ENCODE results near the gene PDXDC1.
"Not testable (repeated sequence)": the region's sequence is repeated elsewhere in the genome, so short reads cannot be mapped to it uniquely, and the experiment has no call there.

The PDXDC1 gene

GRCh38 chr16:14974331-14974655 lies 533 bp upstream of the PDXDC1 start:
- not testable (repeated sequence) for ATAC-seq

- ATAC-seq = peak; percentile 8 to 10
Measured at GRCh38 chr16:14975418-14976194, 780 bp downstream of the PDXDC1 start.

- ATAC-seq = not testable (repeated sequence)
Measured at GRCh38 chr16:14976971-14977736, 2.3 kb downstream of the PDXDC1 start.

GRCh38 chr16:14978281-14978680 lies 3.5 kb downstream of the PDXDC1 start:
- ATAC-seq = not testable (repeated sequence)

- not testable (repeated sequence) for ATAC-seq
Measured at GRCh38 chr16:14978908-14979307, 4.1 kb downstream of the PDXDC1 start.

GRCh38 chr16:14981234-14981633 lies 6.4 kb downstream of the PDXDC1 start:
- not testable (repeated sequence) for ATAC-seq

- ATAC-seq = not testable (repeated sequence)
Measured at GRCh38 chr16:14982521-14982920, 7.7 kb downstream of the PDXDC1 start.

GRCh38 chr16:14988092-14988491 lies 13.3 kb downstream of the PDXDC1 start:
- peak in 1 of 2 donors; percentile 12 for ATAC-seq

GRCh38 chr16:14988661-14989191 lies 13.9 kb downstream of the PDXDC1 start:
- ATAC-seq = not testable (repeated sequence)

- ATAC-seq = peak in 1 of 2 donors; percentile 41
Measured at GRCh38 chr16:14989291-14990281, 14.8 kb downstream of the PDXDC1 start.

- not testable (repeated sequence) for ATAC-seq
Measured at GRCh38 chr16:14993277-14994151, 18.7 kb downstream of the PDXDC1 start.

GRCh38 chr16:14996702-14997101 lies 21.9 kb downstream of the PDXDC1 start:
- ATAC-seq = not testable (repeated sequence)

GRCh38 chr16:14998300-14998699 lies 23.5 kb downstream of the PDXDC1 start:
- not testable (repeated sequence) for ATAC-seq

GRCh38 chr16:14999845-15000244 lies 25.0 kb downstream of the PDXDC1 start:
- not testable (repeated sequence) for ATAC-seq

GRCh38 chr16:15002448-15002847 lies 27.6 kb downstream of the PDXDC1 start:
- ATAC-seq = not testable (repeated sequence)

- not testable (repeated sequence) for ATAC-seq
Measured at GRCh38 chr16:15005357-15006132, 30.7 kb downstream of the PDXDC1 start.

GRCh38 chr16:15008647-15009046 lies 33.8 kb downstream of the PDXDC1 start:
- ATAC-seq = not testable (repeated sequence)

GRCh38 chr16:15012941-15013340 lies 38.1 kb downstream of the PDXDC1 start:
- not testable (repeated sequence) for ATAC-seq

- not testable (repeated sequence) for ATAC-seq
Measured at GRCh38 chr16:15015671-15016070, 40.8 kb downstream of the PDXDC1 start.

- not testable (repeated sequence) for ATAC-seq
Measured at GRCh38 chr16:15016354-15016753, 41.5 kb downstream of the PDXDC1 start.

All from activated CD4-positive, CD25-positive, alpha-beta regulatory T cell treated with anti-CD3 and anti-CD28 coated beads, Interleukin-2, amount 50 U/mL, for 24 hours (primary cell).